ENCODE measurements around the gene HIGD2A. TPM values are rescaled to one million over a fixed set of nuclear protein-coding genes. Genes with fewer than 3 reads are reported as not detected.

Gene HIGD2A
- polyA plus RNA-seq, 6 donors from 2014 or later: 137 to 220 (median 172) TPM

DNA sequence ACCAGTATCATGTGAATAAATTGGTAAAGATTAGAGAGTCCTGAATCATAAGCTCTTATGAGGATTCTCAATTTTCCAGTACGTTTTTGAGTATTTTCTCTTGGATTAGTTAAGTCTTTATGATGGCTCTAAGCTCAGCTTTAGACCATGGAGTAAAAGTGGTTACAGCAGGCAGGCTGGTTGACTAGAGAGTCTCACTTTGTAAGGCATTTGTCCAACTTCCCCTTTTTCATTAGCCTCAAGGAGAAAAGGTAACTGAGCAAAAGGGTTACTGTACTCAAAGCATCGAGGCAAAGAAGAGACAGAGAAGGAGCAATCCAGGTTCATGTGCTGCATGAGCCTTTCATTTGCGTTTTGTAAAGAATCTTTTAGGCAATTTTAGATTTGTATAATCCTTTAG lies 8.7 kb upstream of the HIGD2A start:
- H3K4me1 Mint-ChIP-seq: peaks cover 6 to 14% (median 9%) of the 10 kb centered on the region in 3 donors
- ATAC-seq (ENCODE audit: low read depth in 2 of 2) (peak; percentile 68 to 84), DNase-seq (peak; percentile 14)
- peak overlapping the region in 1 of 8 donors; percentile 0 for H3K4me3 Mint-ChIP-seq
- peak overlapping the region in 2 of 6 donors; percentile 5 to 51 for H3K27ac Mint-ChIP-seq
- H3K27me3 Mint-ChIP-seq: no peaks in the 10 kb centered on the region
- peaks cover 6 to 7% of the 10 kb centered on the region in 2 donors for H3K36me3 Mint-ChIP-seq
- H3K9me3 Mint-ChIP-seq: no peaks in the 10 kb centered on the region

DNA sequence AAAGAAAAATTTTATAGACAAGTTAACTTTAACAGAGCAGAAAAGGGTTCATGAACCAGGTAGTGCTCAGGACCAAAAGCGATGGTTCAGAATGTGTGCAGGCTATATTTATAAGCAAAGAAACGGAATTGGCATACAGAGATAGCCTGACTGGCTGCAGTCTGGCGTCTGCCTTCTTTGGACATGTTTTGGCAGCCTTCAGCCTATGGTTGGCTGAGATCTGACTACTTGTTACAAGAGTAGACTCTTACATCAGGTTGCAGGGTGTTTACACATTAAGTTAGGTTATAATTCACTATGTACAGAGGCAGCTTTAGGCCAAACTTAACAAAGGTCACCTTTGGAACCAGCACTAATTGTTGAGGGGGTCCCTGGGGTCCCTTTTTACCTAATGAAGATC lies 7.1 kb upstream of the HIGD2A start:
- H3K36me3 Mint-ChIP-seq: peaks cover 6 to 7% of the 10 kb centered on the region in 2 donors
- no peak for DNase-seq
- H3K27me3 Mint-ChIP-seq: no peaks in the 10 kb centered on the region
- peaks cover 13 to 23% (median 17%) of the 10 kb centered on the region in 3 donors for H3K4me1 Mint-ChIP-seq
- H3K27ac Mint-ChIP-seq: no peak overlapping the region
- H3K9me3 Mint-ChIP-seq: no peaks in the 10 kb centered on the region
- H3K4me3 Mint-ChIP-seq: no peak overlapping the region
- no peak for ATAC-seq (ENCODE audit: low read depth in 2 of 2)

DNA sequence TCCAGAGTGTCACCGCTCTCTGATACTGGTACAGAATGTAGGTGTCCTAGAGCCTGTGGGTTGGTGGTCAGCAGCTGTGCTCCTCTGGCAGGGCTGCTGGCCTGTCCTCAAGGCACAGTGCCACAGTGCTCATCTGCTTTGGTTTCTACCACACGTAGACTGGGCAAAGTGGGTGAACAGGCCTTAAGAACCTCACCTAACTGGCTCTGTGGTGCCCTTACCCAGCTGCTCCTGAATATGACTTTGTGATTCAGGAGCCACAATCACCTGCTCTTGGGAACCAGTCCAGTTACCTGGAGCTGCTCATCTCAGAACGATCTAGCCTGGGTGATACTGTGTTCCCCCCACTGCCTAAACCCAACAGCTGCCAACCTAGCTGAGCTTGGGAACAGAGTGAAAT lies 6.6 kb upstream of the HIGD2A start:
- DNase-seq: no peak
- Mint-ChIP-seq H3K9me3 (no peaks in the 10 kb centered on the region), H3K27me3 (no peaks in the 10 kb centered on the region), H3K4me1 (peaks cover 17 to 29% (median 22%) of the 10 kb centered on the region in 3 donors), H3K36me3 (peaks cover 6 to 7% of the 10 kb centered on the region in 2 donors), H3K27ac (no peak overlapping the region), H3K4me3 (no peak overlapping the region)
- no peak for ATAC-seq (ENCODE audit: low read depth in 2 of 2)

DNA sequence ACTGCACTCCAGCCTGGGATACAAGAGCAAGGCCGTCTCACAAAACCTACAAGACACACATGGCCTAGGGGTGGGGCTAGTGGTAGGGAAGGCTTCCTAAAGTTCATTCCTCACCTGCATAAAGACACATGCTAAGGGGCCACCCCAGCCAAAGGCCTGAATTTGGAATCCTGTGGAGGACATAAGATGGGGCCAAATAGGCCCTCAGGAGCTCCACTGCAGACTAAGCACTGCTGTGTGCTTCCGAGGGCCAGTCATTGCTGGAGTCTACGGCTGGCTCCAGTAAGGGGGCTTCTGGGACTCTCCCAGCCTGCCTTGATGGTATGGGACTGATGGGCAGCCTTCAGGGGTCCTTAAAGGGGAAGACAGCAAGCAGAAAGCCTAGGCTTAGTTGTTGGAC lies 5.8 kb upstream of the HIGD2A start:
- Mint-ChIP-seq H3K27ac (no peak overlapping the region), H3K36me3 (peaks cover 6 to 7% of the 10 kb centered on the region in 2 donors), H3K4me3 (peak overlapping the region in 1 of 8 donors; percentile 33), H3K4me1 (peaks cover 23 to 36% (median 30%) of the 10 kb centered on the region in 3 donors), H3K27me3 (no peaks in the 10 kb centered on the region), H3K9me3 (no peaks in the 10 kb centered on the region)
- ATAC-seq (ENCODE audit: low read depth in 2 of 2) (no peak), DNase-seq (no peak)

DNA sequence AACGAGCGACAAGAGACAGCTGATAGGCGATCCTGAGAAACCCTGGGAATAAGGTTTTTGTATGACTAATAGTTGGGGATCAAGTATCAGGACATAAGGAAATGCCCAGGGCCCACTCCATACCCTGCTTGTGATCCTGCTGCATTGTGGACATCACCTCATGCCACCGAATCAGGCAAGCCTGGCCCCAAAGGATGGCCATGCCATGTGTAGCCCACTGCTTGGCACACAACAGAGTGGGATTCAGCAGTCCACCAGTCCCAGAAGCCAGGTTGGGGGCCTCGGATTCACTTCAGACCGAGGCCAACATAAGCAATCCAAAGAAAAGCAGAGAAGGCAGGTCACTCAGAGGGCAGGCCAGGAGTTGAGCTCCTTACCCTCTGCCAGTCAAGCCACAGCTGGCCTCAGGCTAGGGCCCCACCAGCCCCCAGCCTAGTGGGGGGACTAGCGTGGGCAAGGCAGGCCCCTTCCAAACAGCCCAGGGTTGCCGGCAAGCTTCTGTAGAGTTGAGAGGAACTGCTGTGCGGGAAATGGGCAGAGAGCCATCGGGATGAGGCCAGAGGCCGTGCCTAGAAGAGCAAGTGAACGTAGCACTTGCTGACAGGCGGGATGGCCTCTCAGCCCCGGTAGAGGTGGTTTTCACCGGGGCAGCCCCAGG lies 5.2 kb upstream of the HIGD2A start:
- Mint-ChIP-seq H3K27ac (no peak overlapping the region), H3K4me3 (peak overlapping the region in 1 of 8 donors; percentile 29), H3K4me1 (peaks cover 26 to 40% (median 36%) of the 10 kb centered on the region in 3 donors), H3K36me3 (peaks cover 6 to 7% of the 10 kb centered on the region in 2 donors), H3K9me3 (no peaks in the 10 kb centered on the region), H3K27me3 (no peaks in the 10 kb centered on the region)
- ATAC-seq (ENCODE audit: low read depth in 2 of 2): no peak
- no peak for DNase-seq

DNA sequence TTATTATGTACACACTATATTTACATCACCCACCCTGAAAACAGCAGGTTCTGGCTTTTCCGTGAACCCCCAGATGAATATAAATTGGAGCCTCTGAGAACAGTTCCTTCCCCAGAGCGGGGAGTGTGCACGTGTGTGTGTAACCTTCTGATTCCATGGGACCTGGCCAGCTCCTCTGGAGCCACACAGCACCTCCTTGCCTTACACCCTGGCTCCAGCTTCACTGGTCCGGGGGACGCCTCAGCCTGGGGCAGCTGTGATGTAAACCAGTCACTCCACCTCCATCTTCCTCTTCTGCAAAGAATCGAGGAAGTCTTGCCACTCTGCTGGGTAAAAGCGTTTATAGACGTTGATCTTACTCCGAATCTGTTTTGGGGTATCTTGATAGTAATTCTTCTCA lies 4.6 kb upstream of the HIGD2A start:
- no peaks in the 10 kb centered on the region for H3K9me3 Mint-ChIP-seq
- H3K4me3 Mint-ChIP-seq: no peak overlapping the region
- no peak for ATAC-seq (ENCODE audit: low read depth in 2 of 2)
- peaks cover 26 to 41% (median 38%) of the 10 kb centered on the region in 3 donors for H3K4me1 Mint-ChIP-seq
- H3K27ac Mint-ChIP-seq: no peak overlapping the region
- H3K36me3 Mint-ChIP-seq: peaks cover 6 to 7% of the 10 kb centered on the region in 2 donors
- H3K27me3 Mint-ChIP-seq: no peaks in the 10 kb centered on the region
- DNase-seq: no peak

DNA sequence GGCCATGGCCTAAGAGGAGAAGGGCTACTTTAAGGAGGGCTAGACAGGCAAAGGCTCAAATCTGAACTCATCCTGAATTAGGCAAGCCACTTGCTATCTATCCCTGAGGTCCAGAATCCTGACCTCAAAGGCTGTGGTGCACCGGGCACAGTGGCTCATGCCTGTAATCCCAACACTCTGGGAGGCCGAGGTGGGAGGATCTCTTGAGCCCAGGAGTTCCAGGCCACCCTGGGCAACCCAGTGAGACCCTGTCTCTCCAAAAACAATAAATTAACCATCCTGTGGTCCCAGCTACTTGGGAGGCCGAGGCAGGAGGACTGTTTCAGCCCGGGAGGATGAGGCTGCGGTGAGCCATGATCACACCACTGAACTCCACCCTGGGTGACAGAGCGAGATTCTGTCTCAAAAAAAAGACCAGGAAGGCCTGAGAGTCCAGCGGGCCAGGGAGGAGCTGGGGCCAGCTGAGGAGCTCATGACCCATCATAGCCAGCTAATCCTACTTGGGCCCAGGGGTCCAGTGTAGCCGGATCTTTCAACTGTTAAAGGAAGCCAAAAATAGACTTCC lies 4.1 kb upstream of the HIGD2A start:
- peak overlapping the region in 1 of 6 donors; percentile 29 for H3K27ac Mint-ChIP-seq
- no peak for ATAC-seq (ENCODE audit: low read depth in 2 of 2)
- no peaks in the 10 kb centered on the region for H3K27me3 Mint-ChIP-seq
- H3K4me1 Mint-ChIP-seq: peaks cover 26 to 43% (median 34%) of the 10 kb centered on the region in 3 donors
- peaks cover 6 to 7% of the 10 kb centered on the region in 2 donors for H3K36me3 Mint-ChIP-seq
- H3K9me3 Mint-ChIP-seq: no peaks in the 10 kb centered on the region
- H3K4me3 Mint-ChIP-seq: no peak overlapping the region
- no peak for DNase-seq

DNA sequence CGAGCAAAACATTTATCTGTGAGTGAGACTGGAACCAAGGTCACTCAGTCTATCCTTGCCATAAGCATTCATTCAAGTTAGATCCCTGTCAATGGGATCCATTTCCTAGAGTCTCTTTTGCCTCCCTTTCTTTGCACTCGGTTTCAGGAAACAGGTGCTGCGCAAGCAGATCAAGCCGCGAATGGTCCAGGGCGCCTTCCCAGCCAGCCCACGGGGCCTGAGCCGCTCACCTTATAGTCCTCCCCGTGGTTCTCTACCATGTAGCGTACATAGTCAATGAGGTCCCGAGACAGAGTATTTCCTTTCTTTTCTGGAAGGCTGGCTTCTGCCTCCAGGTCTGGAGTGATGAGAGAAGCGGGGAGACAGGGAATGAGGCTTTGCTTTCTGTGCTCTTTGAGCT lies 3.6 kb upstream of the HIGD2A start:
- H3K27me3 Mint-ChIP-seq: no peaks in the 10 kb centered on the region
- no peak overlapping the region for H3K4me3 Mint-ChIP-seq
- H3K9me3 Mint-ChIP-seq: no peaks in the 10 kb centered on the region
- DNase-seq (no peak), ATAC-seq (ENCODE audit: low read depth in 2 of 2) (no peak)
- H3K4me1 Mint-ChIP-seq: peaks cover 22 to 42% (median 29%) of the 10 kb centered on the region in 3 donors
- H3K36me3 Mint-ChIP-seq: peaks cover 6 to 7% of the 10 kb centered on the region in 2 donors
- peak overlapping the region in 3 of 6 donors; percentile 2 to 29 (median 26) for H3K27ac Mint-ChIP-seq

DNA sequence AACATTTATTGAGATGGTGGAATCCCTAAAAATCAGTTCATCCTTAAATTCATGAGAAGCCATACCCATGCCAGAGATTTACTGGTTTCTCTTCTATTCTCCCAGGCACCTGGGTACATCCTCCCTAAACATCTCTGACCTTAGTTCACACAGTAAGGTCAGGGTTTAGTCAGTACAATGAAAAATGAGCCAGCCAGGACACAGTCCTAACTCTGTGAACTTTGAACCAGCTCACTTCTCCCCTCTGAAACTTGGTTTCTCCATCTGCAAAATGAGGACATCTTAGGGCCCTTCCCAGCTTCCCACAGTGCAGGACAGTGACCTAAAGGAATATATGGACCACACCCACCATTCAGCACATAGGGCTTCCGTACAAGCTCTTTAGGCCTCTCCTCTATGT lies 2.1 kb upstream of the HIGD2A start:
- DNase-seq (no peak), ATAC-seq (ENCODE audit: low read depth in 2 of 2) (no peak)
- Mint-ChIP-seq H3K4me1 (peaks cover 21 to 39% (median 29%) of the 10 kb centered on the region in 3 donors), H3K4me3 (peak overlapping the region in 7 of 8 donors; percentile 62 to 98 (median 82)), H3K27ac (peak overlapping the region in 2 of 6 donors; percentile 31 to 59), H3K9me3 (no peaks in the 10 kb centered on the region), H3K36me3 (peaks cover 6 to 7% of the 10 kb centered on the region in 2 donors), H3K27me3 (no peaks in the 10 kb centered on the region)

DNA sequence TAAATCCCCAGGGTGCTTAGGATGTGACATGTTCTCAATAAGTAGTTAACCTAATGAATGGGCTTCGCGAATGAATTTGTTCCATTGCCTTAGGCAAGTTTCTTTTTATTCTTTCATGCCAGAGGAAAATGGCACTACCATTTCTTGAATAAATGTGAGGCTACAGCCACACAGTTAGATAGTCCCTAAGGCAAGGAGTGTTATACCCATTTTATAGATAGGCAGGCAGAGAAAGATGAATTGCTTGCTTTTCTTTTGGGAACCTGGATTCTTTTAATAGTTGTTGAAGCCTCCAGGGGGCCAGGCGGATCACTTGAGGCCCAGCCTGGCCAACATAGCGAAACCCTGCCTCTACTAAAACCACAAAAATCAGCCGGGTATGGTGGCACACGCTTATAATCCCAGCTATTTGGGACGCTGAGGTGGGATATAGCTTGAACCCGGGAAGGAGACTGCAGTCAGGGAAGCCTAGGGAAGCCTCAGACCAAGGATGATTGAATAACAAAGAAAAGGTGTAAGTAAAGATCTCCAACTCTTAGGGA lies 1.1 kb upstream of the HIGD2A start:
- no peaks in the 10 kb centered on the region for H3K9me3 Mint-ChIP-seq
- DNase-seq (no peak), ATAC-seq (ENCODE audit: low read depth in 2 of 2) (no peak)
- no peaks in the 10 kb centered on the region for H3K27me3 Mint-ChIP-seq
- H3K4me3 Mint-ChIP-seq: peak overlapping the region; percentile 82 to 99 (median 98)
- peaks cover 6 to 7% of the 10 kb centered on the region in 2 donors for H3K36me3 Mint-ChIP-seq
- H3K4me1 Mint-ChIP-seq: peaks cover 21 to 39% (median 29%) of the 10 kb centered on the region in 3 donors
- peak overlapping the region in 5 of 6 donors; percentile 16 to 99 (median 63) for H3K27ac Mint-ChIP-seq

DNA sequence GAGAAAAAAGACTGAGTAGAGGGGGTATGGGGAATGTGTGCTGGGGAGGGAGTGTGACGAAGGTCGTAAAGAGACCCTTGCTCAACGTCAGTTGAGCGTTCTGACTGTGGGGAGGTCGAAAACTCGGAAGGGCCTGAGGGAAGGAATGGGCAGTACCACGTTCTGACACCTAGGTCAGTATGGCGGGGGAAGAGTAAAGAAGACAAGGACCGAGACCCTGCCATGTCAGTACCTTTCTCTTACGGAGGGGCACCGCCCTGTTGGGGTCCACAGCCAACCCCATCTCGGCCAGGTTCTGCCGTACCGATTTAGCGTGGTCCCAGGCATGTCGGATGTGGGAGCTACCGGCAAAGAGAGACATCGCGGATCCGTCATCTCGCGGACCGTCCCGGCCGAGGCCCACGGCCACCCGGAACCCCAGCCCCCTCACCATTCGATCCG lies 528 bp upstream of the HIGD2A start:
- Mint-ChIP-seq H3K4me1 (peaks cover 21 to 39% (median 29%) of the 10 kb centered on the region in 3 donors), H3K4me3 (peak overlapping the region; percentile 82 to 99 (median 98)), H3K27ac (peak overlapping the region; percentile 94 to 100 (median 99)), H3K27me3 (no peaks in the 10 kb centered on the region), H3K36me3 (peaks cover 6 to 7% of the 10 kb centered on the region in 2 donors), H3K9me3 (no peaks in the 10 kb centered on the region)
- DNase-seq (no peak), ATAC-seq (ENCODE audit: low read depth in 2 of 2) (no peak)

DNA sequence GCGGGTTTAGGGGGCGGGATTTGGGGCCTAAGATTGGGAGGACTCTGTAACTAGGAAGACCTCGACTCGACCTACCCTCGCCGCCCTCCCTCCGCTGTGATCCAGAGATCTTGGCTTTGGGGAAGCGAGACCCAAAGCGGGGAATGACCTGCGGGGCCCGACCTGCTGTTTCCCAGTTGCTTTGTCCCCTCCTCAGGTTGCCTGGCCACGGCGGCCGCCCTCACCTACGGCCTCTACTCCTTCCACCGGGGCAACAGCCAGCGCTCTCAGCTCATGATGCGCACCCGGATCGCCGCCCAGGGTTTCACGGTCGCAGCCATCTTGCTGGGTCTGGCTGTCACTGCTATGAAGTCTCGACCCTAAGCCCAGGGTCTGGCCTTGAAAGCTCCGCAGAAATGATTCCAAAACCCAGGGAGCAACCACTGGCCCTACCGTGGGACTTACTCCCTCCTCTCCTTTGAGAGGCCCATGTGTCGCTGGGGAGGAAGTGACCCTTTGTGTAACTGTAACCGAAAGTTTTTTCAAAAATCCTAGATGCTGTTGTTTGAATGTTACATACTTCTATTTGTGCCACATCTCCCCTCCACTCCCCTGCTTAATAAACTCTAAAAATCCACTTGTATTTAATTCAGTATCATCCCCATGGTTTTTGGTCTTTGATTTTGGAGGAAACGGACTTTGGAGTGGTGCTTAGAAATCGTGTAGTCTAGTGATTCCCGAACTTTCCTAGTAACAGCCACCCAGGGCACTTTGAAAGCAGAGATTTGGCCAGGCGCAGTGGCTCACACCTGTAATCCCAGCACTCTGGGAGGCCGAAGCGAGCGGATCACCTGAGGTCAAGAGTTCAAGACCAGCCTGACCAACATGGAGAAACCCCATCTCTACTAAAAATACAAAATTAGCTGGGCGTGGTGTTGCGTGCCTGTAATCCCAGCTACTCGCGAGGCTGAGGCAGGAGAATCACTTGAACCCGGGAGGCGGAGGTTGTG lies 878 bp downstream of the HIGD2A start:
- Mint-ChIP-seq H3K36me3 (peaks cover 0 to under 1% of the 10 kb centered on the region in 2 donors), H3K27me3 (no peaks in the 10 kb centered on the region), H3K9me3 (no peaks in the 10 kb centered on the region), H3K4me3 (peak overlapping the region; percentile 82 to 99 (median 98)), H3K27ac (peak overlapping the region; percentile 94 to 100 (median 99)), H3K4me1 (peaks cover 21 to 39% (median 29%) of the 10 kb centered on the region in 3 donors)
- DNase-seq (no peak), ATAC-seq (ENCODE audit: low read depth in 2 of 2) (peak; percentile 36 to 42)

DNA sequence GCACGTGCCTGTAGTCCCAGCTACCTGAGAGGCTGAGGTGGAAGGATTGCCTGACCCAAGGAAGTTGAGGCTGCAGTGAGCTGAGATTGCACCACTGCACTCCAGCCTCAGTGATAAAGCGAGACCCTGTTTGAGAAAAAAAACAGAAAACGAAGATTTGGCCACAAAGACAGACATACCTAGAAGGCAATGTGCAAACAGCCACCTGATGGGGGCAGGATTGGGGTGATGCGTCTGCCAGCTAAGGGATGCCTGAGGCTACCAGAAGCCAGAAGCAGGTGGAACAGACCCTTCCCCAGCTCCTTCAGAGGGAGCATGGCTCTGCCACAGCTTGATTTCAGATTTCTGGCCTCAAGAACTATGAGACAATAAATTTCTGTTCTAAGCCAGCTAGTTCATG lies 2.9 kb downstream of the HIGD2A start:
- ATAC-seq (ENCODE audit: low read depth in 2 of 2): no peak

More for the DNA sequence above, 2.9 kb downstream of the HIGD2A start:
- Mint-ChIP-seq H3K27ac (peak overlapping the region in 1 of 6 donors; percentile 7), H3K9me3 (no peaks in the 10 kb centered on the region), H3K27me3 (no peaks in the 10 kb centered on the region), H3K4me3 (peak overlapping the region in 1 of 8 donors; percentile 94), H3K36me3 (no peaks in the 10 kb centered on the region), H3K4me1 (peaks cover 13 to 28% (median 21%) of the 10 kb centered on the region in 3 donors)
- DNase-seq: no peak

Data from naive B cell (primary cell).